DND-41 (cell line): ENCODE results near the gene ADRA2B.
"Not testable (repeated sequence)": the region's sequence is repeated elsewhere in the genome, so short reads cannot be mapped to it uniquely, and the experiment has no call there.

Experiments used
- EZH2 ChIP-seq: IDR thresholded peaks from 3 replicates; pipeline ENCODE4 v1.6.1; 2012; ENCODE audit warnings: borderline replicate concordance, low read depth, mild to moderate bottlenecking, moderate library complexity, low read length, inconsistent platforms; ENCODE audit not compliant: severe bottlenecking
- TF ChIP-seq, protein P1 (sequence below): IDR thresholded peaks from 2 replicates; pipeline ENCODE4 v1.5.1; 2012; ENCODE audit warnings: borderline replicate concordance, low read length, moderate library complexity, mild to moderate bottlenecking; ENCODE audit not compliant: poor library complexity, severe bottlenecking; ENCODE audit errors: extremely low read depth

DNA sequence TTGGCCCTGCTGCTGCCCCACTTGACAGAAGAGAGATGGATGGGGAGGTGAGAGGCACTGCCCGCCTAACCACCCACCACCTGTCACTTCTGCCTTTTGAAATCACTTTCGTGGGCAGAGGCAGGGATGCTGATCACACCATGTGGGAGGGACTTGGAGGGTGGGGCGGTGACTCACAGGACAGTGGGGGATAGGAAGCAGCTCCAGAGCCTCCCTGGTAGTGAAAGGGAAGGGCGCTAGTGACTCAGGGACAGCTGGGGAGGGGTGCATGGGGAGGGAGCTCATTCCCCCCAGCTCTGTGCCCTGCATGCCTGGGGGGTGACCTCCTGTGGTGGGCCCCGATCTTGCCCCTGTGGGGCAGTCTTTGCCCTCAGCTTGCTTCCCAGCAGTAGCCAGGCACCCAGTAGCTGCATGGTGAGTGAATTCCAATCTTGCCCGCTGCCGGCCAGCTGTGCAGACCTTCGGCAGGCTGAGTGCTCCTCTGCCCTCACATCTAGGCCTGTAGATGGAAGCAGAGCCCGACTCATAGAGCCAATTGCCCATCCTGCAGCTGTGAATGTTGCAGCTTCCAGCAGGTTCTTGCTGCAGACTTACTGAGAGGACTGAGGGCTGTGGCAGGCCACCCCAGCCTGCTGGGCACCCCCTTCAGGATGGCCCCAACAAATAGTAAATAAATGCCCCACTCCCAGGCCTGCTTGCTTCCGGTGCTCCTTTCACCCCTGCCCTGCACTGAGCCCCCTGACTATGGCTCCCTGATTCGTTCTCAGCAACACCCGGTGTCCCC, 53.1 kb downstream of the ADRA2B start:
- TF ChIP-seq, protein P1, sequence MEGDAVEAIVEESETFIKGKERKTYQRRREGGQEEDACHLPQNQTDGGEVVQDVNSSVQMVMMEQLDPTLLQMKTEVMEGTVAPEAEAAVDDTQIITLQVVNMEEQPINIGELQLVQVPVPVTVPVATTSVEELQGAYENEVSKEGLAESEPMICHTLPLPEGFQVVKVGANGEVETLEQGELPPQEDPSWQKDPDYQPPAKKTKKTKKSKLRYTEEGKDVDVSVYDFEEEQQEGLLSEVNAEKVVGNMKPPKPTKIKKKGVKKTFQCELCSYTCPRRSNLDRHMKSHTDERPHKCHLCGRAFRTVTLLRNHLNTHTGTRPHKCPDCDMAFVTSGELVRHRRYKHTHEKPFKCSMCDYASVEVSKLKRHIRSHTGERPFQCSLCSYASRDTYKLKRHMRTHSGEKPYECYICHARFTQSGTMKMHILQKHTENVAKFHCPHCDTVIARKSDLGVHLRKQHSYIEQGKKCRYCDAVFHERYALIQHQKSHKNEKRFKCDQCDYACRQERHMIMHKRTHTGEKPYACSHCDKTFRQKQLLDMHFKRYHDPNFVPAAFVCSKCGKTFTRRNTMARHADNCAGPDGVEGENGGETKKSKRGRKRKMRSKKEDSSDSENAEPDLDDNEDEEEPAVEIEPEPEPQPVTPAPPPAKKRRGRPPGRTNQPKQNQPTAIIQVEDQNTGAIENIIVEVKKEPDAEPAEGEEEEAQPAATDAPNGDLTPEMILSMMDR: peak; percentile 16
- TF ChIP-seq EZH2: not testable (repeated sequence)
